OCI-LY7 (cell line): ENCODE data around the gene FERMT3. TPM values are rescaled to one million over a fixed set of nuclear protein-coding genes. Genes with fewer than 3 reads are reported as not detected.

Experiments
- BruUV-seq: library from RNA; stranded (reverse); fragments of 400-500 nt; replicated peaks from 2 replicates; lab custom pipeline; 2021; lab: Mats Ljungman, UMichigan
- CTCF ChIA-PET: fragments of 300-600 bp; sonication (Branson Sonifier 250); formaldehyde crosslinking; loops from one replicate; lab custom pipeline; 2022; ENCODE audit warnings: antibody characterized with exemption; ENCODE audit not compliant: unreplicated experiment; lab: Charles Lee
- POLR2A ChIA-PET: fragments of 300-600 bp; sonication (Branson Sonifier 250); formaldehyde crosslinking; loops from one replicate; lab custom pipeline; 2022; ENCODE audit warnings: antibody characterized with exemption; lab: Charles Lee
- DNase-seq: peaks from one replicate; pipeline ENCODE4 v3.0.0-alpha.2; 2015; ENCODE audit warnings: low spot score
- H2AFZ ChIP-seq: fragments of 200-600 bp; sonication (generic), shearing (Covaris generic); 2 replicates; pipeline ENCODE4 v1.6.1; 2014; ENCODE audit warnings: mild to moderate bottlenecking, antibody characterized with exemption, low read length, moderate library complexity
- H3K27ac ChIP-seq: fragments of 200-600 bp; sonication (generic); 2 replicates; pipeline ENCODE4 v1.5.1; 2014; ENCODE audit warnings: mixed run types, low read depth, mild to moderate bottlenecking, moderate library complexity, low read length, inconsistent platforms; ENCODE audit not compliant: poor library complexity, severe bottlenecking
- H3K36me3 ChIP-seq: fragments of 200-600 bp; sonication (generic); 2 replicates; pipeline ENCODE4 v1.6.1; 2014; ENCODE audit warnings: mild to moderate bottlenecking, antibody characterized with exemption, low read length, moderate library complexity, mixed read lengths; ENCODE audit not compliant: insufficient read depth
- H3K4me1 ChIP-seq: fragments of 200-600 bp; sonication (generic); 2 replicates; pipeline ENCODE4 v1.5.1; 2014; ENCODE audit warnings: mild to moderate bottlenecking, low read length; ENCODE audit not compliant: insufficient read depth, poor library complexity, severe bottlenecking
- H3K4me2 ChIP-seq: fragments of 200-600 bp; sonication (generic); 2 replicates; pipeline ENCODE4 v1.6.1; 2014; ENCODE audit warnings: mild to moderate bottlenecking, low read length
- H3K4me3 ChIP-seq: fragments of 200-600 bp; sonication (generic); 2 replicates; pipeline ENCODE4 v1.5.1; 2014; ENCODE audit warnings: mild to moderate bottlenecking, low read depth, low read length; ENCODE audit not compliant: poor library complexity, severe bottlenecking
- H3K79me2 ChIP-seq: fragments of 200-600 bp; sonication (generic); 2 replicates; pipeline ENCODE4 v1.6.1; 2016; ENCODE audit warnings: low read depth, mild to moderate bottlenecking, low read length, moderate library complexity, mixed read lengths; ENCODE audit not compliant: insufficient read depth
- H3K9me2 ChIP-seq: fragments of 200-600 bp; sonication (generic); 2 replicates; pipeline ENCODE4 v1.6.1; 2016; ENCODE audit warnings: mild to moderate bottlenecking, low read length, mixed read lengths; ENCODE audit not compliant: insufficient read depth
- H3K9me3 ChIP-seq: fragments of 200-600 bp; sonication (generic); 2 replicates; pipeline ENCODE4 v1.6.1; 2014; ENCODE audit warnings: mild to moderate bottlenecking, mixed run types, low read length, mixed read lengths
- H4K20me1 ChIP-seq: fragments of 200-600 bp; sonication (generic); 2 replicates; pipeline ENCODE4 v1.6.1; 2014; ENCODE audit warnings: mild to moderate bottlenecking, antibody characterized with exemption, low read length, moderate library complexity, mixed read lengths; ENCODE audit not compliant: insufficient read depth
- CTCF ChIP-seq: fragments of 200-600 bp; sonication (generic); conservative IDR thresholded peaks from 2 replicates; pipeline ENCODE4 v1.5.1; 2014; ENCODE audit warnings: mild to moderate bottlenecking, antibody characterized with exemption, low read length, moderate library complexity, mixed read lengths
- EZH2phosphoT487 ChIP-seq: fragments of 200-600 bp; sonication (generic); IDR thresholded peaks from 2 replicates; pipeline ENCODE4 v1.6.1; 2018; ENCODE audit warnings: low read depth, borderline replicate concordance, mild to moderate bottlenecking, mixed run types, antibody characterized with exemption, low read length, moderate library complexity, mixed read lengths
- intact Hi-C: fragments of 100-400 bp; cut with micrococcal nuclease; formaldehyde crosslinking; loops from one replicate; pipeline ENCODE4 v1.10.0; 2022; ENCODE audit not compliant: unreplicated experiment
- total RNA-seq, 2 experiments: library from RNA; depleted of rRNA in 1 of 2; stranded (reverse); fragments of >200 nt in 1 of 2; shearing (Covaris generic) in 1 of 2; gene quantifications; 2 replicates each; pipeline ENCODE4 v1.2.3, GENCODE V29; 2014 to 2022

FERMT3 gene
- total RNA-seq, 2 experiments from 2014 or later = 120 to 201 TPM

DNA sequence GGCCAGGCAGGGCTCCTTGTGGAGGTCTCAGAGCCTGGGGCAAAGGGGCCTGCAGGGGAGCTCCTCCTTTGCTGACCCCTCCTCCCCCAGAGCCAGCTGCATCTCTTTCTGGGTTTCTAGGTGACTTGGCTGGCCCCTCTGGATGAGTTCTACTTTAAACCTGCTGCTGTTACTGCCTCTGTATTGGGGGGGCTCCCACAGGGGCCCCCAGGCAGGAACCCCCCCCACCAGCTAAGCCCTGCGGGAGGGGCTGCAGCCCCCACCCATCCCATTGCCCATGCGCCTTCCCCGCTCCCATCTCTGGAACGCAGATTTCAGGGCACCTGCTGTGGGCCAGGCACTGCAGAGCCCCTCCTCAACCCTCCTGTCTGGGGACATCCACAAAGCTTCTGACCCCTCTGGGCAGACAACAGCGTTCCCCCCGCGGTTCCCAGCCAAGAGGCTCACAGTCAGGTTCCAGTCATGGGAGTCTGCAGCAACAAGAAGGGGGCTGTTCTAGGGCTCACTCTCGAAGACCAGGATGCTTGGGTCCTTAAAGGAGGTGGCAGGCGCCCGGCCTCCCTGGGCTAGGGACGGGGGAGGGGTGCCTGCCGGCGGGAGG, 44.0 kb downstream of the FERMT3 start:
- Histone ChIP-seq H3K4me3 (peak overlapping the region; percentile 76), H3K36me3 (no peaks in the 10 kb centered on the region), H2AFZ (peak overlapping the region; percentile 63; the same call in 1 of the 2 replicates), H3K27ac (no peak overlapping the region), H3K9me3 (no peaks in the 10 kb centered on the region), H4K20me1 (no peaks in the 10 kb centered on the region), H3K9me2 (no peaks in the 10 kb centered on the region), H3K4me1 (peaks cover 55% of the 10 kb centered on the region), H3K79me2 (peaks cover 8% of the 10 kb centered on the region), H3K4me2 (peak overlapping the region; percentile 98)
- no peak for DNase-seq
- CTCF ChIA-PET = interaction anchor here (0.5 to 1.4 kb wide), 2 partner anchors 46 to 494 kb away, joined by 3 read pairs; no protein-coding TSS in a partner anchor
- POLR2A ChIA-PET = interaction anchor here (0.7 kb wide), 1 partner anchor 67 kb away, joined by 3 read pairs; the partner anchor contains the start of gene PRDX5
- TF ChIP-seq EZH2phosphoT487 = no peak
- TF ChIP-seq CTCF = no peak
- intact Hi-C loops = loop anchor here (1.0 kb wide), 1 partner anchor 19 kb away; no protein-coding TSS in a partner anchor
- no TSS peak for BruUV-seq

GRCh38 chr11:64251016-64251752, 44.7 kb downstream of the FERMT3 start, which contains the start of gene PLCB3:
Gene PLCB3, plus strand, starts transcription at chr11:64251530. Its CDS starts 120 bp downstream, at chr11:64251650.
- POLR2A ChIA-PET = no interaction called here
- H3K4me3 ChIP-seq = peak within 1 kb of the TSS; percentile 76
- peak within 1 kb of the TSS; percentile 63; the same call in 1 of the 2 replicates for H2AFZ ChIP-seq
- H3K9me2 ChIP-seq = no peaks in the 10 kb centered on the region
- peaks cover 1% of the 10 kb centered on the region; the same call in 1 of the 2 replicates for H3K79me2 ChIP-seq
- peaks cover 55% of the 10 kb centered on the region for H3K4me1 ChIP-seq
- peak; percentile 70 for DNase-seq
- TF ChIP-seq EZH2phosphoT487 (no peak), CTCF (peak; percentile 80)
- no peaks in the 10 kb centered on the region for H4K20me1 ChIP-seq
- peak within 1 kb of the TSS; percentile 98 for H3K4me2 ChIP-seq
- intact Hi-C loops = loop anchor here (1.0 kb wide), 1 partner anchor 18 kb away; no protein-coding TSS in a partner anchor
- H3K27ac ChIP-seq = no peak within 1 kb of the TSS
- H3K9me3 ChIP-seq = no peaks in the 10 kb centered on the region
- CTCF ChIA-PET = interaction anchor here (1.4 kb wide), 1 partner anchor 46 kb away, joined by 3 read pairs; no protein-coding TSS in a partner anchor
- H3K36me3 ChIP-seq = no peaks in the 10 kb centered on the region
- no TSS peak for BruUV-seq
